Gastroesophageal sphincter (tissue), 4 donors: Measurements from ENCODE around the gene RBM22. TPM values are rescaled to one million over a fixed set of nuclear protein-coding genes. Genes with fewer than 3 reads are reported as not detected.
A peak's percentile ranks its signal among the peaks of the same experiment; 100 is the strongest.

Experiments
- ATAC-seq: fragments of 150-250 bp; one replicate; pipeline ENCODE4 v1.9.1; 2016; ENCODE audit warnings: mild to moderate bottlenecking, moderate library complexity
- H3K27ac ChIP-seq, 4 donors: fragments of 200-600 bp; sonication (generic) in 3 of 4; 1 replicate in 3 of 4; 2 replicates in 1 of 4; pipeline ENCODE4 v1.5.1; 2016 to 2019
- H3K27me3 ChIP-seq: fragments of 200-600 bp; sonication (generic); one replicate; pipeline ENCODE4 v1.5.1; 2019
- H3K36me3 ChIP-seq, 2 donors: fragments of 200-600 bp; sonication (generic); one replicate each; pipeline ENCODE4 v1.5.1; 2019; ENCODE audit warnings: control low read depth in 1 of 2
- H3K4me1 ChIP-seq, 3 donors: fragments of 200-600 bp; sonication (generic); 1 replicate in 2 of 3; 2 replicates in 1 of 3; pipeline ENCODE4 v1.5.1; 2016 to 2019; ENCODE audit warnings: control low read depth in 2 of 3
- H3K4me3 ChIP-seq, 2 donors: fragments of 200-600 bp; sonication (generic); one replicate each; pipeline ENCODE4 v1.5.1; 2019; ENCODE audit warnings: mild to moderate bottlenecking in 1 of 2, moderate library complexity in 1 of 2
- H3K9me3 ChIP-seq, 3 donors: fragments of 200-600 bp; sonication (generic); one replicate each; pipeline ENCODE4 v1.5.1; 2017 to 2019; ENCODE audit warnings: control low read depth in 2 of 3
- CTCF ChIP-seq, 4 experiments: fragments of 200-600 bp in 2 of 4; fragments of 450-650 bp in 2 of 4; sonication (generic) in 1 of 4; IDR thresholded peaks; one replicate each; pipeline ENCODE4 v1.5.1; 2017 to 2019; ENCODE audit warnings: antibody characterized with exemption in 4 of 4, mild to moderate bottlenecking in 2 of 4, moderate library complexity in 2 of 4
- EP300 ChIP-seq: sonication (generic); formaldehyde crosslinking; IDR thresholded peaks from one replicate; pipeline ENCODE4 v1.6.1; 2017; ENCODE audit warnings: antibody characterized with exemption, mild to moderate bottlenecking
- POLR2A ChIP-seq, 2 donors: fragments of 450-650 bp; IDR thresholded peaks; one replicate each; pipeline ENCODE4 v1.6.1; 2017; ENCODE audit warnings: antibody characterized with exemption in 2 of 2, mild to moderate bottlenecking in 2 of 2, moderate library complexity in 1 of 2
- POLR2AphosphoS5 ChIP-seq: sonication (generic); formaldehyde crosslinking; IDR thresholded peaks from one replicate; pipeline ENCODE4 v1.6.1; 2017; ENCODE audit warnings: antibody characterized with exemption
- WGBS, 2 donors: methylation state at CpG; one replicate each; pipeline ENCODE4 v1.1.5; 2018; ENCODE audit warnings: low coverage in 1 of 2; 5-methylcytosine and 5-hydroxymethylcytosine counted together
- total RNA-seq, 4 donors: library from RNA; depleted of rRNA; stranded (reverse); fragments of >200 nt; gene quantifications; one replicate each; pipeline ENCODE4 v1.1.0, GENCODE V29; 2016

Gene RBM22
- total RNA-seq, 4 donors from 2014 or later = 24.3 to 37.2 (median 32.4) TPM

- WGBS, 2 donors = 20 to 79% methylated on average over 1 to 4 of the region's 4 CpGs
Observed at GRCh38 chr5:150674341-150674821, 26.5 kb downstream of the RBM22 start.

GRCh38 chr5:150672884-150673275 is 28.0 kb downstream of the RBM22 start:
- ATAC-seq = no peak
- Histone ChIP-seq H3K4me1 (peaks cover 0 to 40% (median 11%) of the 10 kb centered on the region in 3 donors), H3K9me3 (no peaks in the 10 kb centered on the region), H3K27me3 (peaks cover 12% of the 10 kb centered on the region), H3K36me3 (no peaks in the 10 kb centered on the region), H3K4me3 (peak overlapping the region in 1 of 2 donors; percentile 60), H3K27ac (no peak overlapping the region)
- WGBS, 2 donors = 80 to 100% methylated on average over 1 of the region's 7 CpGs
- TF ChIP-seq POLR2A (IDR thresholded peaks at IDR 0.05) = no peak
- no peak for TF ChIP-seq EP300
- TF ChIP-seq CTCF (IDR thresholded peaks at IDR 0.05) = no peak
- no peak for TF ChIP-seq POLR2AphosphoS5

More at GRCh38 chr5:150674341-150674821, 26.5 kb downstream of the RBM22 start:
- Histone ChIP-seq H3K36me3 (no peaks in the 10 kb centered on the region), H3K9me3 (no peaks in the 10 kb centered on the region), H3K27me3 (peaks cover 12% of the 10 kb centered on the region), H3K4me3 (no peak overlapping the region), H3K27ac (peak overlapping the region in 3 of 4 donors; percentile 40 to 51 (median 45)), H3K4me1 (peaks cover 0 to 40% (median 11%) of the 10 kb centered on the region in 3 donors)
- TF ChIP-seq POLR2A (IDR thresholded peaks at IDR 0.05) = no peak
- no peak for TF ChIP-seq EP300
- no peak for TF ChIP-seq POLR2AphosphoS5
- no peak for TF ChIP-seq CTCF (IDR thresholded peaks at IDR 0.05)
- peak; percentile 54 for ATAC-seq

- H3K4me3 ChIP-seq = peak overlapping the region; percentile 20 to 60
- TF ChIP-seq CTCF (IDR thresholded peaks at IDR 0.05) (no peak), POLR2A (IDR thresholded peaks at IDR 0.05) (no peak), EP300 (no peak), POLR2AphosphoS5 (no peak)
- H3K27ac ChIP-seq = peak overlapping the region in 3 of 4 donors; percentile 14 to 65 (median 14)
- ATAC-seq = peak; percentile 49
- no peaks in the 10 kb centered on the region for H3K36me3 ChIP-seq
- H3K9me3 ChIP-seq = no peaks in the 10 kb centered on the region
- peaks cover 12% of the 10 kb centered on the region for H3K27me3 ChIP-seq
- peaks cover 0 to 40% (median 11%) of the 10 kb centered on the region in 3 donors for H3K4me1 ChIP-seq
- 20% methylated on average over 1 of the region's 38 CpGs; no CpG with 5 or more reads in 1 of the 2 donors for WGBS, 2 donors
Observed at GRCh38 chr5:150672237-150672883, 28.5 kb downstream of the RBM22 start.

- Histone ChIP-seq H3K27me3 (peaks cover 12% of the 10 kb centered on the region), H3K4me3 (peak overlapping the region; percentile 20 to 60), H3K9me3 (no peaks in the 10 kb centered on the region), H3K27ac (peak overlapping the region in 3 of 4 donors; percentile 14 to 65 (median 14)), H3K4me1 (peaks cover 0 to 40% (median 11%) of the 10 kb centered on the region in 3 donors), H3K36me3 (no peaks in the 10 kb centered on the region)
- 20% methylated on average over 2 of the region's 51 CpGs; no CpG with 5 or more reads in 1 of the 2 donors for WGBS, 2 donors
- TF ChIP-seq POLR2A (IDR thresholded peaks at IDR 0.05) (no peak), POLR2AphosphoS5 (no peak), CTCF (IDR thresholded peaks at IDR 0.05) (no peak), EP300 (no peak)
- ATAC-seq = peak; percentile 3
Observed at GRCh38 chr5:150671509-150672236, 29.2 kb downstream of the RBM22 start.
